GM12801 (cell line): ENCODE results near the gene SERPINC1.

Experiments
- CTCF ChIP-seq: IDR thresholded peaks from one replicate; pipeline ENCODE4 v1.5.1; 2011; ENCODE audit warnings: control low read depth; ENCODE audit not compliant: insufficient read length; ENCODE audit errors: extremely low read depth

Gene SERPINC1

GRCh38 chr1:173887627-173888026, 29.5 kb downstream of the SERPINC1 start:
- no peak for TF ChIP-seq CTCF

GRCh38 chr1:173886746-173887611, 30.1 kb downstream of the SERPINC1 start:
- TF ChIP-seq CTCF = no peak

- TF ChIP-seq CTCF = no peak
Observed at GRCh38 chr1:173884701-173885100, 32.4 kb downstream of the SERPINC1 start.

GRCh38 chr1:173878251-173878650, 38.9 kb downstream of the SERPINC1 start:
- no peak for TF ChIP-seq CTCF

- TF ChIP-seq CTCF = no peak
Observed at GRCh38 chr1:173876732-173877131, 40.4 kb downstream of the SERPINC1 start.

- no peak for TF ChIP-seq CTCF
Observed at GRCh38 chr1:173871500-173871899, 45.6 kb downstream of the SERPINC1 start.

GRCh38 chr1:173871091-173871490, 46.0 kb downstream of the SERPINC1 start:
- TF ChIP-seq CTCF = no peak
